NCI-H146 treated with DMSO at 0.1 percent for 48 hours (cell line): ENCODE data around the gene GCH1.
A peak's percentile ranks its signal among the peaks of the same experiment; 100 is the strongest.
"Not testable (repeated sequence)": the region's sequence is repeated elsewhere in the genome, so short reads cannot be mapped to it uniquely, and the experiment has no call there.

Experiments
- DNase-seq: peaks from one replicate; lab custom pipeline; 2025; ENCODE audit not compliant: unreplicated experiment; lab: John Stamatoyannopoulos, UW

GCH1 gene, protein sequence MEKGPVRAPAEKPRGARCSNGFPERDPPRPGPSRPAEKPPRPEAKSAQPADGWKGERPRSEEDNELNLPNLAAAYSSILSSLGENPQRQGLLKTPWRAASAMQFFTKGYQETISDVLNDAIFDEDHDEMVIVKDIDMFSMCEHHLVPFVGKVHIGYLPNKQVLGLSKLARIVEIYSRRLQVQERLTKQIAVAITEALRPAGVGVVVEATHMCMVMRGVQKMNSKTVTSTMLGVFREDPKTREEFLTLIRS

DNA sequence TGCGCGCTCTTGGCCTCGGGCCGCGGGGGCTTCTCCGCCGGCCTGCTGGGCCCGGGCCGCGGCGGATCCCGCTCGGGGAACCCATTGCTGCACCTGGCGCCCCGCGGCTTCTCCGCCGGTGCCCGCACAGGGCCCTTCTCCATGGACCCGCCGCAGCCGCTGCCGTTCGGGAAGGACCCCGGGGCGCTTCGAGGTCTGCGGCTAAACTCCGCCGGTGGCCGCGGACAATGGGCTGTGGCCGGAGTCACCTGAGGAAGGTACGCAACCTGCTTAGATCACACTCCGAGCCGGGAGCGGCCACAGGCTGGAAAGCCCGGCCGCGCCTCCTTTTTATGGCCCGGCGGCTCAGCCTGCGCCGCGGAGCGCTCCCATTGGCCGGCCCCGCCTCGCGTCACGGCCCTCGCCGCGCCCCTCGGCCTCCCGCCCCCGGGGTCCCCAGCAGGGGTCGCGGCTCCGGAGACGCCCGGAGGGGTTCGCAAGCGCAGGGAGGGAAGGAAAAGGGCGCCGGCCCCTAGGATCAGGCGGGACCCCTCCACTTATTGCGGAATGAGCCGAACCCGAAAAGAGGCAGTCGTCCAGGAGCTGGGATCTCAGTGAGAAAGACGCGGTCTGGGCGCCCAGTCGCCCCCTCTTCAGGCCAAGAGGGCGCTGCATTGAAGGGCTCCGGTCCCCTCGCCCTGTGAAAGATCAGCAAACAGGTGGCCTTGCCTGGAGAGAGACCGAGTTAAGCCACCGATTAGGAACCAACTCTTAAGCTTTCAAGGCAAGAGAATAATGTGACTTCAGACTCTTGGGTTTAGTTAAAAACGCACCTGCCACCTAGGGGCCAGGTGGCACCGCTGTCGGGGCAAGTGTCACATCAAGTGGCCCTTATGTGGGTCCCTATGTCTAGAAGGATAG lies at the start of gene GCH1:
Gene GCH1, minus strand, starts transcription at position 306 of the 900 bp plus-strand sequence. Its CDS starts 163 bp downstream, at position 143.
- DNase-seq = peak; percentile 66

DNA sequence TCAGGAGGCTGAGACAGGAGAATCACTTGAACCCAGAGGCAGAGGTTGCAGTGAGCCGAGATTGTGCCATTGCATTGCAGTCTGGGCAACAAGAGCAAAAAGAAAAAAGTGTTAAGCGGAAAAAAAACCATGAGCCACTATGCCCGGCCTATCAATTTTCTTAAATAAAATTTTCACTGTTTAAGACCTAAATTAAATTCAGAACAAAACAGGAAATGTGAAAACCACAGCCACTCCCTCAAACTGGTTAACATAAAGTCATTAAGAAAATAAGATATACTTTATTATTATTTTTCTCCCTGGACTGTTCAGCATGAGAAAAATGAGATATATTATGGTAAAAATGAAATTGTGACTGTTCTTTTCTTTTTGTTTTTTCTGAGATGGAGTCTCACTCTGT lies 44.6 kb upstream of the GCH1 start:
- no peak for DNase-seq

DNA sequence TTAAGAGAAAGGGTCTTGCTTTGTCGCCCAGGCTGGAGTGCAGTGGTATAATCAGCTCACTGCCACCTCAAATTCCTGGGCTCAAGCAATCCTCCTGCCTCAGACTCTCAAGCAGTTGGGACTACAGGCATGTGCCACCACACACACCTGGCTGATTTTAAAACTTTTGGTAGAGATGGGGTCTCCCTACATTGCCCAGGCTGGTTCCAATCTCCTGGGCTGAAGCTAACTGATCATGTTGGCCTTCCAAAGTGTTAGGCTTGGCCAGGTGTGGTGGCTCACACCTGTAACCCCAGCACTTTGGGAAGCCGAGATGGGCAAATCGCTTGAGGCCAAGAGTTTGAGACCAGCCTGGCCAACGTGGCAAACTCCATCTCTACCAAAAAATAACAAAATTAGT lies 43.9 kb upstream of the GCH1 start:
- no peak for DNase-seq

DNA sequence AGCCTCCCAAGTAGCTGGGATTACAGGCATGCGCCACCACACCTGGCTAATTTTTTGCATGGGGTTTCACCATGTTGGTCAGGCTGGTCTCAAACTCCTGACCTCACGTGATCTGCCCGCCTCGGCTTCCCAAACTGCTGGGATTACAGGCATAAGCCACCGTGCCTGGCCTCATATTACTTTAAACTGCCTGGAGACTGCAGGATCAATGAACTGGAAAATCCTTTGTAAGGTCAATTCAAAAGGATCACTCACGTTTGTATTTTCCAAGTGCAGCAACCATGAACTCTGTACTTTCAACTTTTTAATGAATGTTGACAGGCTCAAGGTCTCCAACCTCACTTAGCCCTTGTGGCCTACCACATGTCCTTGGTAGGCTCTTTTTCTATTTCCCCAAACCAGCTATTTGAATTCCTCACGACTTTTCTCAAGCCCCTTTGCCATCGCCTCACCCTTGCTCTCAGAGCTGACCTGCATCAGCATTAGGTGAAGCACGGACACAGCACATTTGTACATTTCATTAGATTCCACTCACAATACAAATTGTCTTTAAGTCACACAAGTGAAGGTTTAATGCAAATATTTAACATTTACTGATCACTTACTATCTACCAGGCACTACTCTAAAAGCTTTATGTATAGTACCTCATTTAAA lies 42.2 kb upstream of the GCH1 start:
- DNase-seq = no peak

DNA sequence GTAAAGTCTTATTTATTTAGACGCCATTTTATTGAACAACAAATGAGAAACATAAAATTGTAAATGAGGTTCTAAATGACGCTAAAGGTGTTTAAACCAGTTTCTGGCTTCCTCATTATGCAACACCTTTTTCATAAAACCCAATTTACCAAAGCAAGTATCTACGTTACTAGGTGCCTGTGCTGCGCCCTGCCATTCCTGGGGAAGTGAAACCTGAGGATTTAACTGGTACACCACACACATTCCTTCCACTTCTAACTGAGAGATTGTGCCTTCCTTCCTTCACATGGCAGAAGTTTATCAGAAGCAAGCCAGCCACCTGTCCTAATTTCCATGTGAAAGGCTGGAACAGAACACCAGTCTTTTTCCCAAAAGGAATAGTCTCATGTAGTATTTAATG lies 40.3 kb upstream of the GCH1 start:
- no peak for DNase-seq

DNA sequence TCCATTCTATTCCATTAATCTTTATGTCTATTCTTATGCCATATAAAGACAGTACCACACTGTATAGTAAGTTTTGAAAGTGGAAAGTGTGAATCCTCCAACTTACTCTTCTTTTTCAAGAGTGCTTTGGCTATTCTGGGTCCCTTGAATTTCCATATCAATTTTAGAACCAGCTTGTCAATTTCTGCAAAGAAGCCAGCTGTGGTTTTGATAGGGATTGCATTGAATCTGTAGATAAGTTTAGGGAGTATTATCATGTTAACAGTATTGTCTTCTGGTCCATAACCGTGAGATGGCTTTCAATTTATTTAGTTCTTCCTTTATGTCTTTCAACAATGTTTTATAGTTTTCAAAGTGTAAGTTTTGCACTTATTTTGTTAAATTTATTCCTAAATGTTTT lies 34.2 kb upstream of the GCH1 start:
- DNase-seq = no peak

DNA sequence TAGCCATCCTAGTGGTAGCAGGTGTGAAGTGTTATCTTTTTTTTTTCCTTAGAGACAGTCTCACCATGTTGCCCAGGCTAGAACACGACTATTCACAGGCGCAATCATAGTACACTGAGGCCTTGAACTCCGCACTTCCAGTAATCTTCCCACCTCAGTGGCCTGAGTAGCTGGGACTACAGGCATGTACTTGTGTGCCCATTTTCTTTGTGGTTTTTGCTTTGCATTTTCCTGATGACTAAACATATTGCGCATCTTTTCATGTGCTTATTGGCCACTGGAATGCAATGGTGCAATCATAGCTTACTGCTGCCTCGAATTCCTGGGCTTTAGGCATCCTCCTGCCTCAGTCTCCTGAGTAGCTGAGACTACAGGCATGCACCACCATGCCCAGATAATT lies 33.3 kb upstream of the GCH1 start:
- no peak for DNase-seq

DNA sequence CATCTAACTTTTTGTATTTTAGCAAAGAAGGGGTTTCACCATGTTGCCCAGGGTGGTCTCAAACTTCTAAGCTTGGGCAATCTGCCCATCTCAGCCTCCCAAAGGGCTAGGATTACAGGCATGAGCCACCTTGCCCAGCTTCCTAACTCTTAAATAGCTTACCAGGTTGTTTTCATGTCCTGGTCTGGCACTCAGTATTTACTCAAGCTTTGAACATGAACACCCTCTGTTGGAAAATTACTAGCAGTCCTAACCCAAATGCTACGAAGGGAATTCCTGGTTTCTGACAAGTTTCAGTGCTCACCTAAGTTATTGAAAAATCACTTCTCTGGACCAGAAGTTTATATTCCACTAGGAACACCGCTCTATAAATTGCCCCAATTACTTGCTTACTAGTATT lies 32.5 kb upstream of the GCH1 start:
- DNase-seq = no peak

DNA sequence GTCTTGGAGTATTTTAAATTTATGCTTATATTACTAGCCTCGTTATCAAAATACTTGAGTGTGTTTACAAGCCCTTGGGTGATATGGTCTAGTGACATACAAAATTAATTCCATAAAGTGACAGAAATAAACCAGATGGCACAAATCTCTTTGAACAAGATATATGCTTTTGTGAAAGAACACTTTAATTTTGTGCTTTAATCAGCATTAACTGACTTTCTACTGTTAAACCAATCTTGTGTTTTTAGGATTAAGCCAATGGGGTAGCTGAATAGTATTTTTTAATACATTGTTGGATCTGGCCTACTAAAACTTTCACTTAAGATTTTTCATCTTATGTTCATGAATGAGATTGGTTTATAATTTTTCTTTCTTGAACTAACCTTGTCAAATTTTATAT lies 30.4 kb upstream of the GCH1 start:
- no peak for DNase-seq

DNA sequence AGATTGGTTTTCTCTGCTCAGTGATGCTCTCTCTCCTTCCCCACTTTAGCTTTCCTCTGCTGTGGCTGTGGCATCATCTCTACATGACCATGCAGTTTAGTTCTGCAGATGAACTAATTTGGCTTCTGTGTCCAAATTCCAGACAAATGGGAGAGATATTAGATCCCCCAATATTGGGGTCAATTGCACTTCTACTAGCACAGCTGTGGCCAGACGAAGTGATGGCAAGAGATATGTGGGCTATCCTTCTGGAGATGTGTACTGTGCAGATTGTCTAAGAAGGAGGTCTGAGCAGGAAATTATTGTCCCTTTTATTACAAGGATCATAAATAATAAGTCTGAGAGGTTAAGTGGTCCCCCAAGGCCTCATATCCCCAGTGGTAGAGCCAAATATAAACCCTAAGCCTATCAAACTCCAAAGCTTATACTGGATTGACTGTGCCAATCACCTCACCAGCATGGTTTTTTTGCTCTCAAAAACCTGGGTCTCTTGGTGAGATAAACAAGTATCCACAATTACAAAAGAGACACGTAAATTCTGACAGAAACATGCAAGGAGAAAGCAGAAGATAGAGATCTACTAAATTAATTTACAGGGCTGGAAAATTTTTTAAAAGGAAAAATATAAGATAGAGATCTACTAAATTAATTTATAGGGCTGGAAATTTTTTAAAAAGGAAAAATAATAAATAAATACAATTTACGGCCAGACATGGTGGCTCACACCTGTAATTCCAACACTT lies 29.1 kb upstream of the GCH1 start:
- DNase-seq = no peak

DNA sequence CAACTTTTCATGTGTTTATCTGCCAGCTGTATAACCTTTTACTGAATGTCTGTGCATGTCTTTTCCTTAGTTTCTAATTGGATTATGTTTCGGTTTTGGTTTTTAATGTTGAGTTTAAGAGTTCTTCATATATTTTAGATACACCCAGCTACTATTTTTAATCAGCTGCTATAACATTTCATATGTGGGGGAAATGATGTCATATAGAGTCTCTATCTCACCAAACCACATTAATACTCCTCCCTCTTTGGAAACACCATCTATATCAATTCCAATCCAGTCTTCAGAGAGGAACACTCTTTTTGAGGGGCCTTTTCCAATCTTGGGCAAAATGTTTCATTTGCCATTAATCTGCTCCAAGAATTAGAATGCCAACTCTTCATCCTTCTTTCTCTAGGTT lies 28.5 kb upstream of the GCH1 start:
- DNase-seq = no peak

DNA sequence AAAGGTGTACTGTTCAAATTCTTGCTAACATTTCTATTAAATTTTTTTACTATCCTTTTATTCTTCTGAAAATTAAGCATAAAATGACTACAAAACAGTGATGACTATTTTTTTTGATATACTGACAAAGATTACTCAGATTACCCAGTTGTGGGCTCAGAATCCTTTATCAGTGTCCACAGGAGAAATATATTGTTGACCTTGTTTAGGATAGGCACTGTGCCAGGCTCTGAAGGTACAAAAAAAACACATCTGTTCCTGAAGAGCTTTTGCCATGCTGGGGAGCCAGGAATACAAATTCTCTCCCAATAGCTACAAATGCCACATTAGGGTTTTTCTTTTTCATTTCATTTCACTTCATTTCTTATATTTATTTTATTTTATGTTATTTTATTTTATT lies 26.9 kb upstream of the GCH1 start:
- DNase-seq = no peak

DNA sequence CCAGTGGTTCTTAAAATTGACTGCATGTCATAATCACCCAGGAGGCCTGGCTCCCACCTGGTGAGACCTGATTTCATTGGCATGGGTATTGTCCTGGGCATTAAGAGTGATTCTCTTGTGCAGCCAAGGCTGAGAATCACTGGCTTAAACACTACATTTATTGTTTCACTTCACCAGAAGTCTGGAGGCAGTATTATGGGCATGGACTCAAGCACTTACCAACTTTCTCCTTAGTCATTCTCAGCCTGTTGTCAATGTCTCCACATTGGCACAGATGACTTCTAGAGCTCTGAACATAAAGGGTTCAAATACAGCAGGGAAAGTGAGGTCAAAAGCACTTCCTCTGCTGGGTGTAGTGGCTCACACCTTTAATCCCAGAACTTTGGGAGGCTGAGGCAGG lies 25.6 kb upstream of the GCH1 start:
- DNase-seq = no peak

DNA sequence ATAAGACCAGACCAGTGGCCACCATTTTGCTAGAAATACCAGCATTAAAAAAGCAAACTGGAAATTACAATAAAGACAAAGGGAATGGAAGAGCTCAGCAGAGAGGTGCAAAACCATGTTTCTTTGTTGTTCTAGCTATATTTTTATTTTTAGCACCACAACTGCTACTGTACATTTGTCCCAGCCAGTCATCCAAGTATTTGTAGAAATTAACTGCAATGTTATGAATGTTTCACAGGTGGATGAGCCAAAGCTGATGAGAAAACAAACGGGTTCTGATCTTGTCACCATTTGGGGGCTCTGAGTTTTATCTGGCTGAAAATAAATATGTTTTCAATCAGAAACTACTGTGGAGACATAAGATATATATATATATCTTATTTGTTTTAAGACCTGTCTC lies 24.9 kb upstream of the GCH1 start:
- no peak for DNase-seq

DNA sequence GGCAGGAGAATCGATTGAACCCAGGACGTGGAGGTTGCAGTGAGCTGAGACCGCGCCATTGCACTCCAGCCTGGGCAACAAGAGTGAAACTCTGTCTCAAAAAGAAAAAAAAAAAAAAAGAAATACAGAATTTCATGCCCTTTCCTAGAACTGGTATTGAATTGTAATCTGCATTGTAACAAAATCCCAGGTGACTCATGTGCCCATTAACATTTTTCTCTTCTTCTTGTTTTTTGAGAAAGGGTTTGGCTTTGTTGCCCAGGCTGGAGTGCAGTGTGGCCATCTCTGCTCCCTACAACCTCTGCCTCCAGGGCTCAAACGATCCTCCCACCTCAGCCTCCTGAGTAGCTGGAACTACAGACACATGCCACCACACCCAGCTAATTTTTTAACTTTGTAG lies 23.9 kb upstream of the GCH1 start:
- DNase-seq = not testable (repeated sequence)

DNA sequence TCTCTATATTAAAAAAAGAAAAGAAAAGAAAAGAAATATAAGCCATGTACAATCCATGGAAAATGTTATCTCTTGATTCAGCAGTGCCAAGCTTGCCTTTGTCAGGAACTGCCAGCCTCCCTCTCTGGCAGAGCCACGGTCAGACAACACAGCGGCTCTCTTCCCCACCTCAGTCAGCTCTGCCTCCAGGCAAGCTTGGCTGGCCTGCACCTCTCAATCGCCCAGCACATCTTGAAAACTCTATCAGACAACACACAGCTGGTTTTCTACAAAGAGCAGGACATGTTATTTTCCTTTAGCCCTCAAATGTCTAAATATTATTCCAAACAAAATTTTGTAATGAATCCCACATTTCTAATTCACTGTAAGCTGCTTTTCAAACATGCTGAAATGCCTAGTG lies 20.0 kb upstream of the GCH1 start:
- no peak for DNase-seq

DNA sequence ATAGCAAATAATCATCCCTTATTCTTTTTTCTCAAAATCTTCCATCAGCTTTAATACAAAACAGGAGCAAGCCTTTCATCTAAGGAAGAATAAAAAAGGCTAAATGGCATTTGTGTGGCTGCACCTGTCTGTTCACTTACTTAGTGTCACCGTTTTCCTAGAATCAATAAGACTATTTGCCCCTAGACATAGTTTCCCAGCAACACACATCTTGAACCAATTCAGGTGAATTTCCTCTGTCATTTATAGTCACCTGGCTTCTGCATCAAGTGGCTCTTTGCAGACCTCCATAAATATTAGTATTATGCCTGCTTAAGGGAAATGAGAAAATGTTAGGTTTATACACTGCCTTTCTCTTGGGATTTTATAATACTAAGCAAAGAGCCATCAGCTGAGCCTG lies 17.4 kb upstream of the GCH1 start:
- DNase-seq = peak; percentile 93

DNA sequence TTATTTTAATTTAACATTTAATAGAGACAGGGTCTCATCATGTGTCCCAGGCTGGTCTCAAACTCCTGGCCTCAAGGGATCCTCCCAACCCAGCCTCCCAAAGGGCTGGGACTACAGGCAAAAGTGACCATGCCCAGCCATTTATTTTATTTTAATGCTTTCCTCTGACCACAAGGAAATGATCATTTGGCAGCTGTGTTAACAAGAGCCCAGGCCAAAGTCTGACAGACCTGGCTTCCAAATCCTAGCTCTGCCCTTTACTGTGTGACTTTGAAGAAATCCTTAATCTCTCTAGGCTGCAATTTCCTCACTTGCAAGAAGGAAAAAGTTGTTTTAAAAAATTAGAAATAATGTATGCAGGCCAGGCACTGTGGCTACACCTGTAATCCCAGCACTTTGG lies 16.7 kb upstream of the GCH1 start:
- no peak for DNase-seq

DNA sequence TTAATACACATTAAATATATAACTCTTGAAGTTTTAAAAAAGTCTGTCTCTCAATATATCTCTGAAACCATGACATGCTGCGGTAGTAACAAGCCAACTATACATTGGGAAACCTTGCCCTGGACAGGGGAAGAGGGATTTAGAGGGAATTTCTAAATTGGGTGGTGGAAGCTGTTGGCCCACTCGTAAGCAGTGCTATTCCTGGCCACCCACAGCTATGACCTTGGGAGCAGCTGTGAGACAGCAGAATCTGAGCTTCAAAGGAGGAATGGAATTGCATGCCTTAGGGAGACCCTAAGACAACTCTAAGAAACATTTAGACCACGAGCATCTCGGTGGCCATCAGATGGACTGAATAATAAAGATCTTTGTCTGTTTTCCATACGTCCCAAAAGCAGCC lies 15.8 kb upstream of the GCH1 start:
- no peak for DNase-seq

DNA sequence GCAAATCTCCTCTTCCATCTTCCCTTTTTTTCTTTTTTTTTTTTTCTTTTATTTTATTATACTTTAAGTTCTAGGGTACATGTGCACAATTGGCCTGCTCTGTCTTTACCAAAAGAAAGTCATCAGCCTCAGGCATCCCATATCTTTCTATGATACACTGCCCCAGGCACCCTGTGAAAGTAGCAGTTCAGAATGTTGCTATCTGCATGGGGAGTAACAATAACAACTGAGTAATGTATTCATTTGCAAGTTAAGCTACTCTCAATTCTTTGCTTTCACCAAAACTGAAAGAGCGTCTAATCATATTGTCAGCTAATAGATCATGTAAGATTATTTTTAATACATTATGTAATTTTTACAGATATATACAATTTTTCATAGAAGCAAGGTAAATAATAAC lies 13.5 kb upstream of the GCH1 start:
- no peak for DNase-seq

DNA sequence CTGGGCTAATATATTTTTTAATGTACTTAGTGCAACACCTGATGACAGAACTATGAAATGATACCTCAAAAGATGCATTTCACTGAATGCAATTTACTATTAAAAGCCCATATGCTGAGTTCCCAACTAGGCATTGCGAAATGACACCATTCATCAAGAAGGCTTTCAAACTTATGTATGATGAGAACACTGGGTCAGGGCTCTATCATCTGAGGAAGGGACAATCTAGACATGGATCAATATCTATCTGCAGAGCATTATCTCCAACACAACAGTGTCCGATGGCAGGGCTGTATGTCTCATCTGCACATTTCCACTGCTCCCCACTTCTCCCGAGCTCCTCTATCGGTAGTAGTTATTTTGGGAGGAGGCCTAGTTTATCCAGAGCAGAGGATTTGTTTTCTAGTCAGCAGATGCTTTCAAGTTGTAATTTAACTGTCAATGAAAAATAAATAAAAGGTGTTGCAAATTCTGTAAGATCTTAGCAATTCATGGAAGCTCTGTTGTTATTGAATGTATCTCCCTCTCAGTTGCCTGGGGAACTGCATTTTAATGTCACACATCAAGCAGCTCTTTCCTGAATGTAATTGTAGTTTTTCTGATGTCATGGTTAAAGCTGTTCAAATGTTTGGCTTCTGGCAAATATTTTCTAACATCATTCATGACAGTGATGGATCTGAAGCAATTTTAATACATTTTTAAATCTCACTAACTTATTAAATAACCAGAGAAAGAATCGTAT lies 7.4 kb upstream of the GCH1 start:
- DNase-seq = no peak
